Astrocyte (in vitro differentiated cells and primary cell): ENCODE measurements around the gene NAGLU.

ENCODE experiments used
- EZH2 ChIP-seq: IDR thresholded peaks from 2 replicates; pipeline ENCODE4 v1.6.1; 2012; ENCODE audit warnings: mild to moderate bottlenecking, low read length, inconsistent platforms; ENCODE audit not compliant: insufficient read depth
- TF ChIP-seq, protein P1 (sequence below): IDR thresholded peaks from 2 replicates; pipeline ENCODE4 v1.5.1; 2011; ENCODE audit warnings: low read depth, mild to moderate bottlenecking, inconsistent platforms, low read length, moderate library complexity; ENCODE audit not compliant: insufficient read depth

GRCh38 chr17:42537156-42537805 lies 1.2 kb downstream of the NAGLU start:
- TF ChIP-seq, protein P1, sequence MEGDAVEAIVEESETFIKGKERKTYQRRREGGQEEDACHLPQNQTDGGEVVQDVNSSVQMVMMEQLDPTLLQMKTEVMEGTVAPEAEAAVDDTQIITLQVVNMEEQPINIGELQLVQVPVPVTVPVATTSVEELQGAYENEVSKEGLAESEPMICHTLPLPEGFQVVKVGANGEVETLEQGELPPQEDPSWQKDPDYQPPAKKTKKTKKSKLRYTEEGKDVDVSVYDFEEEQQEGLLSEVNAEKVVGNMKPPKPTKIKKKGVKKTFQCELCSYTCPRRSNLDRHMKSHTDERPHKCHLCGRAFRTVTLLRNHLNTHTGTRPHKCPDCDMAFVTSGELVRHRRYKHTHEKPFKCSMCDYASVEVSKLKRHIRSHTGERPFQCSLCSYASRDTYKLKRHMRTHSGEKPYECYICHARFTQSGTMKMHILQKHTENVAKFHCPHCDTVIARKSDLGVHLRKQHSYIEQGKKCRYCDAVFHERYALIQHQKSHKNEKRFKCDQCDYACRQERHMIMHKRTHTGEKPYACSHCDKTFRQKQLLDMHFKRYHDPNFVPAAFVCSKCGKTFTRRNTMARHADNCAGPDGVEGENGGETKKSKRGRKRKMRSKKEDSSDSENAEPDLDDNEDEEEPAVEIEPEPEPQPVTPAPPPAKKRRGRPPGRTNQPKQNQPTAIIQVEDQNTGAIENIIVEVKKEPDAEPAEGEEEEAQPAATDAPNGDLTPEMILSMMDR, result no peak
- TF ChIP-seq EZH2, result no peak
